MG63 (cell line): ENCODE measurements around the gene XPO4. TPM values are rescaled to one million over a fixed set of nuclear protein-coding genes. Genes with fewer than 3 reads are reported as not detected.

Experiments
- DNase-seq: peaks from one replicate; pipeline ENCODE4 v3.0.0-alpha.2; 2020
- H3K27me3 ChIP-seq: fragments of 250-450 bp; sonication (Bioruptor Pico); 2 replicates; pipeline ENCODE4 v1.5.1; 2020; ENCODE audit warnings: mild to moderate bottlenecking, moderate library complexity
- H3K36me3 ChIP-seq: fragments of 250-450 bp; sonication (Bioruptor Pico); 2 replicates; pipeline ENCODE4 v1.5.1; 2020; ENCODE audit warnings: mild to moderate bottlenecking, moderate library complexity
- H3K4me3 ChIP-seq: fragments of 250-450 bp; sonication (Bioruptor Pico); 2 replicates; pipeline ENCODE4 v1.5.1; 2020; ENCODE audit warnings: mild to moderate bottlenecking, moderate library complexity
- H3K9me3 ChIP-seq: fragments of 250-450 bp; sonication (Bioruptor Pico); 2 replicates; pipeline ENCODE4 v1.5.1; 2020; ENCODE audit warnings: mild to moderate bottlenecking, moderate library complexity
- total RNA-seq: library from RNA; depleted of rRNA; stranded (reverse); fragments of >200 nt; shearing (Covaris generic); gene quantifications from 2 replicates; pipeline ENCODE4 v1.2.3, GENCODE V29; 2014; ENCODE audit warnings: low replicate concordance; rRNA removed

The XPO4 gene
- total RNA-seq, 1 experiment from 2014 or later: 16.7 TPM

DNA sequence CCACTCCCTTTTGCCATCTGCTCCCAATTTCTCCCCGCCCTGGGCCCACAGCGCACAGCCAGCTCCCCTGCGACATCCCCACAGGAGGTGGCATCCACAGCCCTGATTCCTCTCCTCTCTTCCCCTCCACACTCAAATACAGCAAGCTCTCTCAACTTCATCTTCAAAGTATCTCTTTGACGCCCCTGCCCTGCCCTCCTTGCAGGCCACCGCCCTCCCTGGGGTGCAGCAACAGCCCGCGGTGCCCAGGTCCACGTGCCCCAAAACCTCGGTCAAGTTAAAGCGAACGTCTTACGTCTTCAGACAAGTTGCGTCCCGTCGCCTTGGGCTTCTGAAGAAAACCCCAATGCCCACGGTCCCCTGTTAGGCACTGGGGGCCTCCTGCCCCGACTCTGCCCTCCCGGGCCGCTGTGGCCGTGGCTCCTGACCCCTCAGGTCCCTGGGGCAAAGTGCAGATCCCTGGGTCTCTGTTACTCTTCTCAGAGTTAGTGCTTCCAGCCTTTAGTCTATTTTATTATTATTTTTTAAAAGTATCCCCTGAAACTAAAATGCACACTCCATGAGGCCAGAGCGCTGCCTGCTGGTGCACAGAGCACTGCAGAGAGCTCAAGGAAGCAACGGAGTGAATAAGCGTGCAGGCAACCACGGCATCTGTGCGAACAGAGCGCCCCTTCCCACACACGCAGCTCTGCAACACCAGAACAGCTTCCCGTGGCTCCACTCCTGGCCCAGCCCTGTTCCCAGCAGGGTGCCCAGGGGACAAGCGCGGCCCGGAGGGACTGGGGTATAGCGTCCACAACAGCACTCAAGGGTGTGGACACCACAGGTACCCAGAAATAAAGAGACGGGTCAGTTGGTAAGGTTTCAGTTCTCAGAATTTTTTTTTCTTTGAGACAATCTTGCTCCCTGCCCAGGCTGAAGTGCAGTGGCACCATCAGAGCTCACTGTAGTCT lies 172.6 kb downstream of the XPO4 start:
- no peak for DNase-seq
- Histone ChIP-seq H3K27me3 (no peaks in the 10 kb centered on the region), H3K36me3 (no peaks in the 10 kb centered on the region; the same call in 1 of the 2 replicates), H3K9me3 (no peaks in the 10 kb centered on the region), H3K4me3 (no peak overlapping the region)

- Histone ChIP-seq H3K9me3 (no peaks in the 10 kb centered on the region), H3K27me3 (no peaks in the 10 kb centered on the region), H3K4me3 (no peak overlapping the region), H3K36me3 (no peaks in the 10 kb centered on the region; the same call in 1 of the 2 replicates)
- no peak for DNase-seq
Observed at GRCh38 chr13:20728579-20729311, 173.8 kb downstream of the XPO4 start.

DNA sequence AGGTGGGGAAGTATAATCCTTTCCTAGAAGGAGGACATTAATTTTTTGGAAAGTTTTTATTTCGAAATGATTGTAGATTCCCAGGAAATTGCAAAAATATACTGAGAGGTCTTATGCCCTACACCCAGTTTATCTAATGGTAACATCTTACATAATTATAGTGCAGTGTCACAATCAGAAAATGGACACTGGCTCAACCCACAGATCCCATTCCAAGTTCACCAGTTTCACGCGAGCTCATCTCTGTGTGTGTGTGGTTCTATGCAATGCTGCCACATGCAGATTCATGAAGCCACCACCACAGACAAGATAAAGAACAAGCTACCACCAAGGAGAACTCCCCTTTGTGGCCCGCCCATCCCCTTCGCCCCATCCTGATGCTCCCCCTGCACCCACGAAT lies 174.7 kb downstream of the XPO4 start:
- no peaks in the 10 kb centered on the region; the same call in 1 of the 2 replicates for H3K36me3 ChIP-seq
- no peaks in the 10 kb centered on the region for H3K9me3 ChIP-seq
- H3K4me3 ChIP-seq: no peak overlapping the region
- H3K27me3 ChIP-seq: no peaks in the 10 kb centered on the region
- DNase-seq: no peak

Other genes starting within 250 kb of the XPO4 start
- 2.2 and 3.4 TPM in 2 replicates for gene IL17D, start 199.0 kb downstream of the XPO4 start, total RNA-seq
- gene EEF1AKMT1, start 128.8 kb downstream of the XPO4 start, total RNA-seq: 14.4 and 41.1 TPM in 2 replicates
- 8.2 and 10.6 TPM in 2 replicates for gene LATS2, start 158.8 kb upstream of the XPO4 start, total RNA-seq
- 53.1 and 147 TPM in 2 replicates for gene SAP18, start 237.4 kb upstream of the XPO4 start, total RNA-seq